ENCODE measurements around the gene SHLD1.
"Not testable (repeated sequence)": the region's sequence is repeated elsewhere in the genome, so short reads cannot be mapped to it uniquely, and the experiment has no call there.

SHLD1 gene

GRCh38 chr20:5735845-5736510 lies 14.2 kb upstream of the SHLD1 start:
- TF ChIP-seq, protein P1, sequence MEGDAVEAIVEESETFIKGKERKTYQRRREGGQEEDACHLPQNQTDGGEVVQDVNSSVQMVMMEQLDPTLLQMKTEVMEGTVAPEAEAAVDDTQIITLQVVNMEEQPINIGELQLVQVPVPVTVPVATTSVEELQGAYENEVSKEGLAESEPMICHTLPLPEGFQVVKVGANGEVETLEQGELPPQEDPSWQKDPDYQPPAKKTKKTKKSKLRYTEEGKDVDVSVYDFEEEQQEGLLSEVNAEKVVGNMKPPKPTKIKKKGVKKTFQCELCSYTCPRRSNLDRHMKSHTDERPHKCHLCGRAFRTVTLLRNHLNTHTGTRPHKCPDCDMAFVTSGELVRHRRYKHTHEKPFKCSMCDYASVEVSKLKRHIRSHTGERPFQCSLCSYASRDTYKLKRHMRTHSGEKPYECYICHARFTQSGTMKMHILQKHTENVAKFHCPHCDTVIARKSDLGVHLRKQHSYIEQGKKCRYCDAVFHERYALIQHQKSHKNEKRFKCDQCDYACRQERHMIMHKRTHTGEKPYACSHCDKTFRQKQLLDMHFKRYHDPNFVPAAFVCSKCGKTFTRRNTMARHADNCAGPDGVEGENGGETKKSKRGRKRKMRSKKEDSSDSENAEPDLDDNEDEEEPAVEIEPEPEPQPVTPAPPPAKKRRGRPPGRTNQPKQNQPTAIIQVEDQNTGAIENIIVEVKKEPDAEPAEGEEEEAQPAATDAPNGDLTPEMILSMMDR (IDR thresholded peaks at IDR 0.05; ENCODE audit: control insufficient read depth, insufficient read depth, low read depth, low read length, missing control alignments) = no peak
- DNase-seq (ENCODE audit: low read depth) = no peak
- no peak overlapping the region for H3K4me3 ChIP-seq (ENCODE audit: control insufficient read depth, low read depth, low read length)

- no peak overlapping the region for H3K4me3 ChIP-seq (ENCODE audit: control insufficient read depth, low read depth, low read length)
- TF ChIP-seq, protein P1 (IDR thresholded peaks at IDR 0.05; ENCODE audit: control insufficient read depth, insufficient read depth, low read depth, low read length, missing control alignments) = no peak
- no peak for DNase-seq (ENCODE audit: low read depth)
Measured at GRCh38 chr20:5737619-5737953, 12.6 kb upstream of the SHLD1 start.

- TF ChIP-seq, protein P1 (IDR thresholded peaks at IDR 0.05; ENCODE audit: control insufficient read depth, insufficient read depth, low read depth, low read length, missing control alignments) = no peak
- DNase-seq (ENCODE audit: low read depth) = no peak
- no peak overlapping the region for H3K4me3 ChIP-seq (ENCODE audit: control insufficient read depth, low read depth, low read length)
Measured at GRCh38 chr20:5737966-5738365, 12.2 kb upstream of the SHLD1 start.

GRCh38 chr20:5740643-5741042 lies 9.6 kb upstream of the SHLD1 start:
- H3K4me3 ChIP-seq (ENCODE audit: control insufficient read depth, low read depth, low read length); DNase-seq (ENCODE audit: low read depth): not testable (repeated sequence)

- TF ChIP-seq, protein P1 (IDR thresholded peaks at IDR 0.05; ENCODE audit: control insufficient read depth, insufficient read depth, low read depth, low read length, missing control alignments) = no peak
- no peak for DNase-seq (ENCODE audit: low read depth)
- no peak overlapping the region for H3K4me3 ChIP-seq (ENCODE audit: control insufficient read depth, low read depth, low read length)
Measured at GRCh38 chr20:5741089-5741488, 9.1 kb upstream of the SHLD1 start.

DNA sequence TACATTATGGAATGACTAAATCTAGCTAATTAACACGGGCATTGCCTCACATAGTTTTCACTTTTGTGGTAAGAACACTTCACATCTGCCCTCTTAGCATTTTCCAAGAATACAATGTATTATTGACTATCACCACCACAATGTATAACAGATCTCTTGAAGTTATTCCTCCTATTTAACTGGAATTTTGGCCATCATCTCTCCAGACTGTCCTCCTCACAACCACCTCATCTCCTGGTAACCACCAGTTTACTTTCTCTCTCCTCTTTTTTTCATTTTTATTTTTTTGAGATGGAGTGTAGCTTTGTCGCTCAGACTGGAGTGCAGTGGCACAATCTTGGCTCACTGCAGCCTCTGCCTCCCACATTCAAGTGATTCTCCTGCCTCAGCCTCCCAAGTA lies 8.2 kb upstream of the SHLD1 start:
- no peak for DNase-seq (ENCODE audit: low read depth)
- TF ChIP-seq, protein P1 (IDR thresholded peaks at IDR 0.05; ENCODE audit: control insufficient read depth, insufficient read depth, low read depth, low read length, missing control alignments) = no peak

GRCh38 chr20:5745416-5746030 lies 4.7 kb upstream of the SHLD1 start:
- no peak for DNase-seq (ENCODE audit: low read depth)
- H3K4me3 ChIP-seq (ENCODE audit: control insufficient read depth, low read depth, low read length) = no peak overlapping the region
- TF ChIP-seq, protein P1 (IDR thresholded peaks at IDR 0.05; ENCODE audit: control insufficient read depth, insufficient read depth, low read depth, low read length, missing control alignments) = no peak

More for the DNA sequence above, 8.2 kb upstream of the SHLD1 start:
- H3K4me3 ChIP-seq (ENCODE audit: control insufficient read depth, low read depth, low read length) = no peak overlapping the region
